Lower lobe of right lung (tissue), 2 donors: ENCODE data around the gene TSEN54. TPM values are rescaled to one million over a fixed set of nuclear protein-coding genes. Genes with fewer than 3 reads are reported as not detected.
A peak's percentile ranks its signal among the peaks of the same experiment; 100 is the strongest.

Source experiments
- ATAC-seq, 2 donors: fragments of 200-7000 bp; cut with Tn5 transposase; one replicate each; pipeline ENCODE4 v1.9.1; 2020 to 2022; ENCODE audit warnings: mild to moderate bottlenecking in 2 of 2, moderate library complexity in 2 of 2
- DNase-seq: peaks from one replicate; pipeline ENCODE4 v3.0.0-alpha.2; 2020
- H3K27ac ChIP-seq: fragments of 200-600 bp; one replicate; pipeline ENCODE4 v1.8.0; 2022
- H3K27me3 ChIP-seq: fragments of 200-600 bp; one replicate; pipeline ENCODE4 v1.8.0; 2022; ENCODE audit warnings: low read depth
- H3K36me3 ChIP-seq: fragments of 200-600 bp; one replicate; pipeline ENCODE4 v1.8.0; 2022; ENCODE audit warnings: mild to moderate bottlenecking
- H3K4me1 ChIP-seq: fragments of 200-600 bp; one replicate; pipeline ENCODE4 v1.8.0; 2022
- H3K4me3 ChIP-seq: fragments of 200-600 bp; one replicate; pipeline ENCODE4 v1.8.0; 2022; ENCODE audit warnings: mild to moderate bottlenecking
- H3K9me3 ChIP-seq: fragments of 200-600 bp; one replicate; pipeline ENCODE4 v1.8.0; 2022
- CTCF ChIP-seq: fragments of 200-600 bp; IDR thresholded peaks from one replicate; pipeline ENCODE4 v1.8.0; 2022; ENCODE audit warnings: antibody characterized with exemption, mild to moderate bottlenecking
- intact Hi-C: fragments of 100-400 bp; cut with DNase I; formaldehyde crosslinking; loops from one replicate; pipeline ENCODE4 v1.11.0; 2022
- total RNA-seq: library from RNA; stranded (reverse); fragmentation: NEBNext Ultra II Directional; extraction: Animal tissue kit (Norgen Biotek cat#: 25700); gene quantifications from one replicate; pipeline ENCODE4 v1.2.1, GENCODE V29; 2021
- donor health status: DM: no; HTN: yes; CAD: no; lungs with severe emphysema.

Gene TSEN54
- total RNA-seq, 1 donor from 2014 or later = 20.4 TPM

- H3K36me3 ChIP-seq = peaks cover 89% of the 10 kb centered on the region
- intact Hi-C loops = no loop called here
Measured at GRCh38 chr17:75502721-75503329, 13.5 kb upstream of the TSEN54 start.

GRCh38 chr17:75503337-75503950 lies 12.9 kb upstream of the TSEN54 start:
- DNase-seq (peak; percentile 44), ATAC-seq (no peak)
- Histone ChIP-seq H3K27ac (no peak overlapping the region), H3K9me3 (no peaks in the 10 kb centered on the region), H3K36me3 (peaks cover 87% of the 10 kb centered on the region), H3K4me3 (no peak overlapping the region), H3K27me3 (no peaks in the 10 kb centered on the region), H3K4me1 (peaks cover 32% of the 10 kb centered on the region)
- intact Hi-C loops = no loop called here
- TF ChIP-seq CTCF = no peak

More at GRCh38 chr17:75502721-75503329, 13.5 kb upstream of the TSEN54 start:
- Histone ChIP-seq H3K4me3 (no peak overlapping the region), H3K27ac (no peak overlapping the region), H3K4me1 (peaks cover 25% of the 10 kb centered on the region), H3K9me3 (no peaks in the 10 kb centered on the region), H3K27me3 (no peaks in the 10 kb centered on the region)
- DNase-seq (peak; percentile 41), ATAC-seq (no peak)
- no peak for TF ChIP-seq CTCF

- Histone ChIP-seq H3K27ac (no peak overlapping the region), H3K4me1 (peaks cover 37% of the 10 kb centered on the region), H3K4me3 (no peak overlapping the region), H3K9me3 (no peaks in the 10 kb centered on the region), H3K27me3 (no peaks in the 10 kb centered on the region), H3K36me3 (peaks cover 83% of the 10 kb centered on the region)
- TF ChIP-seq CTCF = no peak
- ATAC-seq (peak; percentile 3 to 6), DNase-seq (no peak)
- intact Hi-C loops = no loop called here
Measured at GRCh38 chr17:75503976-75504346, 12.4 kb upstream of the TSEN54 start.

GRCh38 chr17:75504347-75505151 lies 11.8 kb upstream of the TSEN54 start:
- intact Hi-C loops = no loop called here
- ATAC-seq (peak; percentile 41 to 53), DNase-seq (peak; percentile 57)
- Histone ChIP-seq H3K27me3 (no peaks in the 10 kb centered on the region), H3K9me3 (no peaks in the 10 kb centered on the region), H3K4me3 (no peak overlapping the region), H3K36me3 (peaks cover 82% of the 10 kb centered on the region), H3K27ac (no peak overlapping the region), H3K4me1 (peaks cover 35% of the 10 kb centered on the region)
- peak; percentile 59 for TF ChIP-seq CTCF

- Histone ChIP-seq H3K4me1 (peaks cover 31% of the 10 kb centered on the region), H3K27ac (no peak overlapping the region), H3K27me3 (no peaks in the 10 kb centered on the region), H3K9me3 (no peaks in the 10 kb centered on the region), H3K36me3 (peaks cover 76% of the 10 kb centered on the region), H3K4me3 (no peak overlapping the region)
- no peak for ATAC-seq
- TF ChIP-seq CTCF = no peak
- intact Hi-C loops = no loop called here
- DNase-seq = no peak
Measured at GRCh38 chr17:75505152-75505409, 11.2 kb upstream of the TSEN54 start.
